GM19328 (cell line): ENCODE data around the gene CHCHD4.

Source experiments
- ATAC-seq: cut with Tn5 transposase; IDR thresholded peaks from one replicate; pipeline ENCODE4 v1.9.1; 2021; ENCODE audit warnings: mild to moderate bottlenecking, moderate library complexity; ENCODE audit not compliant: unreplicated experiment

The CHCHD4 gene

DNA sequence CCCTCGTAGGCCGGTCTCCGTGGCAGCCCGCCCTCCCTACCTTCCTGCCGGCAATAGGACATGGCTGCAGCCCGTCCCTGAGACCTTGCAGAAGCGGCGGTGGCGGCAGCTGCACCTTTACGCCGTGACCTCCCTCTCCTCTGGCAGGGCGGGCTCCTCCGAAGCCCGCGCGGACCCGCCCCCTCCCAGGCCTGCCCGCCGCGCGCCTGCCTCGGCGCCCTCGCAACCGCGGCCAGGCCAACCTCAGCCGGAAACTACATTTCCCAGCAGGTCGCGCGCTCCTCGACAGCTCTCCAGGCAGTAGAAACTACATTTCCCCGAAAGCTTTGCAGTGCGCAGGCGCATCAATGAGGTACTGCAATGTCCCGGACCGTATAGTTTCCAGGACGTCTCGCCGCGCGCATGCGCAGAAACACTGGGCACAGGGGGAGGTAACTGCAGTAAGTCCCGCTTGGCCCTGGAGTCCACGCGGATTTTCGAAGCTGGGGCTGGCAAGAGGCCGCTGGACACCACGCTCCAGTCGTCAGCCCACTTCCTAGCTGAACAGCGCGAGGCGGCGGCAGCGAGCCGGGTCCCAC lies at the start of gene CHCHD4, which contains the start of gene TMEM43:
CHCHD4 (minus strand) TSS at position 256 of the 578 bp plus-strand sequence; CDS start at position 62, 194 bp downstream.
TMEM43 (plus strand) TSS at position 438 of the 578 bp plus-strand sequence. CDS start 142 bp downstream, outside the sequence.
- peak; percentile 83 for ATAC-seq

DNA sequence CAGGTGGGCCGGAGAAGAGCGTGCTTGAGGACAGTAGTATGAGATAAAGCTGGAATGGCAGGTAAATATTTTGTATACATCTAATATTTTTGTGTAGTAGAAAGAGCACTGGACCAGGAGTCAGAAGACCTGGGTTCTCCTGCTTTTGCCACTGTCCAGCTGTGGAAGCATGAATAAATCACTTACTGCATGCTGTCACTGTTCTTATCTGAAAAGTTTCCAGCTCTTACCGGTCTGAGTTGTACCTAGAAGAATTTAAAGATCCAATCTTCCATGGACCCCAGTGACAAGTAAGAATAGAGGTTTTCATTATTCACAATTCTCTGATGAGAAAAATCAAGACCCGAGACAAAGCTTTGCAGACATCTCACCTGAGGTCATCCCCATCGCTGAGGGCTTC lies 47.8 kb upstream of the CHCHD4 start:
- no peak for ATAC-seq

DNA sequence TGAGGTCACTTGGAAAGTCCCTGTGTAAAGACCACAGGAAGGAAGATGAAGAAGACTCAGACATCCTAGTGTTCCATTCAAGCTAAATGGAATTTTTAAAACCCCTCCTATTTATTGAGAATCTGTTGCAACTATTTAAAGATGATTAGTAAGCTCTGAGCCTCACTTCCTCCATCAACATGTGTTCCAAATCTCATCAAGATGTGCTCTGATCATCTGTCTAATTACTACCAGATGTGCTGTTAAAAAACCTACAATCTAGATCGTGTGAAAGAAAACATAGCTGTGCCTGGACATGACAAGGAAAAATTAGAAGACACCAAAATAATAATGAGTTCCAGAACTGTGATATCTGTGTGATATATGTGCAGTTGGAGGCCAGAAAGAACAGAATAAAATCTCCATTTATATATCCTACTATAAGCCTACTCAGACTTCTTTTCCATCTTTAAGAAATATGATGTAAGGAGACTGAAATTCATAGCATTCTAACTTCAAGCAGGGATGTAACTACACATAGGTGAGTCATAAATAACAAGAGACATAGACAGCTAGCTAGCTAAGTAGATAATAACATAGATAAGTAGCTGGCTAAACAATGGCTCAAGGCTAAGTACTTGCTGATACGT lies 46.0 kb upstream of the CHCHD4 start:
- no peak for ATAC-seq

DNA sequence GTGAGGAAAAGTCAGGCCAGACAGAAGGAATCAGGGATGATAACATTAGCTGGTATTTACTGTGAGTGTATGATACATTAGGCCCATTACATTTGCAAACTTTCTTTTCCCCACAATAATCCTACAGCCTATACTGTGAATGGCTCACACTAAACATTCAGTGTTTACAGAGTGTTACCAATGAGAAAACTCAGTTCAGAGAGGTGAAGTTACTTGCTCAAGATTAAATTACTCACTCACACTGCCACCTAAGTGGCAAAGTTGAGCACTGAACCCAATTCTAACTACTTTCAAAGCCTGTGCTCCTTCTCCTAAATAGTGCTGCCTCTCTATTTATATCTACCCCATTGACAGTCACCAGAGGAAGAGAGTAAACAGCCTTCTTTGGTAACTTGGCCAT lies 45.2 kb upstream of the CHCHD4 start:
- no peak for ATAC-seq

DNA sequence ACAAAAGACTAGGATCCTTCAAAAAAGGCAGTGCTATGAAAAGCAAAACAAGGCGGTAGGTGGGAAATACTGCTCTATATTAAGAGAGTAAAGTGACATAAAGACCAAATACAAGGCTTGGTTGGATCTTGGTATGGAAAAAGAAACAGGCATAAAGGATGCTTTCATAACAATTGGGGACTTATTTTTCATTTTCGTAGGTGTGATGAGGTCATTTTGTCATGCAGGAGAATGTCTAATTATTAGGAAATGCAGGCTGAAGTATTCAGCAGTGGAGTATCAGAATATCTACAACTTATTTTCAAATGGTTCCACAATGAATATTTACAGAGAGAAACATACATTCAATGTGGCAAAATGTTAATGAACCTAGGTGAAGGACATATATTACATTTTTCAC lies 44.8 kb upstream of the CHCHD4 start:
- no peak for ATAC-seq

DNA sequence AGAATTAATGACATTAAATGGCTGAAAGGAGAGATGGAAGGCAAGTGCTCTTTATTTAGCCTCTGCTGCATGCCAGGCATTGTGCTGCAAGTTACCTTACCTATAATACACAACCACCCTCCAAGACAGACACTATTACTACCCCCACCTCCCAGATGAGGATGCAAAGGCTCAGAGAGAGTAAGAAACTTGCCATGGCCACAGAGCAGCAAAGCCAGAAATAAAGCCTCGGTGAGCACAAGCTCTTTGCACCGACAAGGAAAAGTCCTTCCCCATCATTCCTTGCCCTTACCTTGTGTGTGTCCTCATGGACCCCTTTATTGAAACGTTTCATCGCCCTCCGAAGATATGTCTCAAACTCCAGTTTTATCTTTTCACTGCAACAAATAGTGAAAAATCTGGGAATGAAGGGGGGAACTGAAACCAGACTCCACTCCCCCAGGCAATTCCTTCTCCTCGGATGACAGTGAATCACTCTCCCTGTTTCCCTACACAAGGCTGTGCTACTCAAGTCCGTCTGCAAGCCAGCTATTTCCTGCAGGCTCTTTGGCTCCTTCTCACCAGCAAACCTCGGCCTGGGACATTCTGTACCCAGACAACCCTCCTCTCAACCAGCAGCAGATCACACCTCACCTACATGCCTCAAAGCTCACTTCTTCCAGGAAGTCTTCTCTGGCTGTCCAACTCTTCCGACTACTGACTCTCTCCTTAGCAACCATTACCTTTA lies 42.4 kb upstream of the CHCHD4 start:
- no peak for ATAC-seq

DNA sequence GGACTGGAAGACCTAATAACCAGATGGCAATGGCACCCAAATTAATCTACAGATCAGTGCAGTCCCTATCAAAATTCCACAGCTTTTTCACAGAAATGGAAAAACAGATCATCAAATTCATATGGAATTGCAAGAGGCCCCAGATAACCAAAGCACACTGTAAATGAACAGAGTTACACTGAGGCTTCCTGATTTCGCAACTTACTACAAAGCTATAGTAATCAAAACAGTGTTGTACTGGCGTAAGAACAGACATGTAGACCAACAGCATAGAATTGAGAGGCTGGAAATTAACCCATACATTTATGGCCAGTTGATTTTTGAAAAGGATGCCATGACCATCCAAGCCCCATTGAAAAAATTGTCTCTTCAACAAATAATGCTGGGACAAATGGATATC lies 37.5 kb upstream of the CHCHD4 start:
- no peak for ATAC-seq

DNA sequence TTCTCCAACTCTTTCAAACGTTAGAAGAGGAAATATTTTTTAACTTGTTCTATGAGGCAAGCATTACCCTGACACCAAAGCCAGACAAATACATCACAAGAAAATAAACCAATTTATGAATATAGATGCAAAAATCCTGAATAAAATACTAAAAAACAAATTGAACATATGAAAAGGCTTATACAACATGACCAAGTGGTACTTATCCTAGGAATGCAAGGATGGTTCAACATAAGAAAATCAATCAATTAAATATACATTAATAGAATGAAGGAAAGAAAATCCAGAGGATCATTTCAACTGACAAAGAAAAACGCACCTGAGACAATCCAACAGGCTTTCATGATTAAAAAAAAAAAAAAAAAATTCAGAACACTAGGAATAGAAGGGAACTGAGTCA lies 36.6 kb upstream of the CHCHD4 start:
- no peak for ATAC-seq

DNA sequence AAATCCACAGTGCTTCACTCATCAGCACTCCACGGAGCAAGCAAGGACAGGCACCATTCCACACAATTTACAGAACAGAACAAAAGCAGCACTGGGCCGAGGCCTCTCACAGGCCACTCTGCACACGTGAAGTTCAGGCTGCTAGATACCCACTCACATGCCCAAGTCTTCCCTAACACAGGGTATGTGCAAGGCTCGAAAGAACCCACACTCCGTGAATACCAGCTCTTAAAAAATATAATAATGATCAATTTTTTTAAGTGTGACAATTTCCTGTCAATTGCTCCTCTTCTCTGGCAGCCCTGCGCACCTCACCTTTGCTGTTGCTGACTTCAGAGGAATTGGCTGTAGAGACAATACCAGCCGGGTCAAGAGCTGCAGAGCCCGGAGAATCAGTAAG lies 34.8 kb upstream of the CHCHD4 start:
- no peak for ATAC-seq

DNA sequence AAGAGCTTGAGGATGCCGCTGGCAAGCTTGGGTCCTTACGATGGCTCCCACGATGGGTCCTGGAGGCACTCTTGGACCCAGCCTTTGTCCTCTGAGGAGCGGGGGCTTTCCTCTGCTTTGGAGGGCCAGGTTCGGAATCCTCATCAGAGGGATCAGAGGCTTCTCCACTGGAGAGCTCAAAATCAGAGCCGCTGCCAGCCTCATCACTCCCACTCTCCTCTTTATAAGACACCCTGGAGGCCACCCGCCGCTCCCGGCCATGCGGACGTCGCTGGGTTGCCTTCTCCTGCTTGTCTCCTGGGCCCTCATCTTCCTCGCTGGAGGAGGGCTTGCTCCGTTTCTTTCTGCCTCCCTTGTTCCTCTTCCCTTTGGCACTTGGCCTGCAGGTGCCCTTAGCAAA lies 33.7 kb upstream of the CHCHD4 start:
- no peak for ATAC-seq

DNA sequence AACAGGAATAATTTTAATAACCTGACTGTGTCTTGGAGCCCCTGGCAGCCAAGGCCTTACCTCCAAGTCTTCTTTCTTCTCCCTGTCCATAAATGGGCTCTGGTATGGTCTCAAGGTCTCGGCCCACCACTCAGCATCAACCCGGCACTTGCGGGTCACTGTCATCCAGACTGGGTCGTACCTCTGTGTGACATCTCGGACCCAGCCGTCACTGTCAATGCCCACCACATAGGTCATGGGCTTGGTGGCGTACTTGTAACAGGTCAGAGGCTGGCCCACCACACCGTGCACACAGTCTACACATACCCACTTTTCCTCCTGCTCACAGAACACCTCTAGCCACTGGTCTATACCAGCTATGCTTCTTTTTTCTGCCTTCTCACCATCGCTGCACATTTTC lies 33.3 kb upstream of the CHCHD4 start:
- ATAC-seq: no peak

DNA sequence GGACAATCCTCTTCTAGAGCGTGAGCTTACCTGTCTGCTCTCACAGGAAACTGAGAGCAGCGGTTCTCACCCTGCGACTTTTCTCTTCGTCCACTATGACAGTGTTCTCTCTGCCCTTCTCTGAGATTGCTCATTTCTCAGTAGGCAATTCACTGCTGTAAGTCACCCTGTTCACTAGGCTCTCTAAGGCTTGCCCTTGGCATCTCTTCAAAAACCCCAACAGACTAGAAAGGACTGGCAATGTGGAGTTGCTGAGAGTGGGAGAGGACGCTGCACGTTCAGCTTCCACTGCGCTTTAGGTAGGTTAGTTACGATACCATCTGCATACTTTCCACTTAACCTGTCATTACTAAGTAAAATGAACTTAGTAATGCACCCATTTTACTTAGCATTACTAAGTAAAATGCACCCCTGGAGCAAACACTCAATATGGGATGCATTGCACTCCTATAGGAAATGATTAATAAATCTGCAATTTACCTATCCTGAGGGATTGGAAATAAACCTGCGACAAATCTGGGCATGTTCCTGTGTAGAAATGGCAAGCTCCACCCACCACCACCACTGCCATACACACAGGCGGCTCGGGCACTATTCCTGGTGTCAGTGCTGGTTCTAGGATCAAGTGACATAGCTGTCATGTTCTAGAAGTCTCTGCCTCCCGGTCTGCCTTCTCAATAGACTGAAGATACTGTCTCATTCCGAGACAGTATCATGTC lies 32.3 kb upstream of the CHCHD4 start:
- ATAC-seq: no peak

DNA sequence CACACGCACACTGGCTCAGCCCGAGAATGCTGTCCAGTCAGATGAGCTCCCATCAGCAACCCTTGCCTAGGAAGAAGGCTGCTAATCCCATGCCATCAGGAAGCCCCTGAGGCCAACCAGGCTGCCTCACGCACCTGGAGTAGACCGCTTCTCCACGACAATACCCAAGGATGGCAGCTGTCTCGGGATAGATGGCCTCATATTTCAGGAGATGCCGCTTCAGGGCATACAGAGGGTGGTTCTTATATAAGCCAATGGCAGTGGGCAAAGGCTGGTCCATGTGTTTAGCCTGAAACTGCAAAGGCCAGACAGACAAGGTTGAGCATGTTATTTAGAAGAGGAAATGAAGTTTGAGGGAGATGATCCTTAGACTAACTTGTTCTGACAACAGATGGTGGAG lies 31.5 kb upstream of the CHCHD4 start:
- no peak for ATAC-seq

DNA sequence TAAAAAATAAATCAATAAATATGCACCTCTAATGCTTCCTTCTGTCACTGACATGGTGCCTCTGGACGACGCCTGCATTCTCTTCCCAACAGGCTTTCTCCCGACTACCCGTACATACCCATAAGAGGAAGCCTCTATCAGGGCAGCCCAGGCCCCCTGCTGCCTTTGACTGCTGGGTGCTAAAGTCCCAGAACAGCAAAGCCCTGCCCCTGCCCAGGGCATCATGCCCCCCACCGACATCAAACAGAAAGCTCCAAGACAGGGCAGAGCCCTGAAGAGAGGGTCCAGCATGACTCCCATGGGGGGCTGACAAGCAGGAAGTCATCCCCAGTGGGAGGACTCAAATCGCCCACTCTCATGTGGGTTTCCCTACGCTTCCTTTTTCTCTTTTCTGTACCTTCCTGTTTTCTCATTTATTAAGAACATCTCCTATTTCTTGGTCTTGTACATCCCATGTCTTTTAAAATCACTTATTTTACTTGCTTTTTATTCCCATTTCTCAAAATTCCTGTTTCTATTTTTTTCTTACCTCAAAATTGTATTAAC lies 30.3 kb upstream of the CHCHD4 start:
- ATAC-seq: no peak

DNA sequence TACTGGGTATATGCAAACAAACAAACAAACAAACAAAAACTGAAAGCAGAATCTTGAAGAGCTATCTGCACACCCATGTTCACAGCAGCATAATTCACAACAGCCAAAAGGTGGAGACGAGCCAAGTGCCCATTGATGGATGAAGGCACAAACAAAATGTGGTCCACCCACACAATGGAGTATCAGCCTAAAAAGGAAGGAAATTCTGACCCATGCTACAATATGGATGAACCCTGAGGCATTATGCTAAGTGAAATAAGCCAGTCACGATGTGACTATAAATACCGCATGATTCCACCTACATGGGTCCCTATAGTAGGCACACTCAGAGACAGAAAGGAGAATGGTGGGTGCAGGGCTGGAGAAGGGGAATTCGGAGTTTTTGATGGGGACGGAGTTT lies 29.6 kb upstream of the CHCHD4 start:
- no peak for ATAC-seq

DNA sequence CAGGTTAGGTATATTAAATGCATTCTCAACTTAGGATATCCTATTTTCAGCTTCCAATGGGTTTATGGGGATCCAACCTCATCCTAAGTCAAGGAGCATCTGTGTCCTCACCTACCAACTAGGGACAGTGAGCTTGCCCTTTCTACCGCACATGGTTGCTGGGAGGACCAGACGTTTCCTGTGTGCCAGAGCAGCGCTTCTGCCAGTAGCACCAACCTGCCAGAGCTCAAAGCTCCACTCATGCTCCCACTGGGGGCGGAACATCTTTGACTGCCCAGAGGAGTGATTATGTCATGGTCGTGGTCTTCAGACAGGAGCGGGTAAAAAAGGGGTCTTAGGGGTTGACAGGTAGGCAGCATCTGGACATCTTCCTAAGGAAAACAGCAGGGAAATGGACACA lies 29.0 kb upstream of the CHCHD4 start:
- ATAC-seq: no peak

DNA sequence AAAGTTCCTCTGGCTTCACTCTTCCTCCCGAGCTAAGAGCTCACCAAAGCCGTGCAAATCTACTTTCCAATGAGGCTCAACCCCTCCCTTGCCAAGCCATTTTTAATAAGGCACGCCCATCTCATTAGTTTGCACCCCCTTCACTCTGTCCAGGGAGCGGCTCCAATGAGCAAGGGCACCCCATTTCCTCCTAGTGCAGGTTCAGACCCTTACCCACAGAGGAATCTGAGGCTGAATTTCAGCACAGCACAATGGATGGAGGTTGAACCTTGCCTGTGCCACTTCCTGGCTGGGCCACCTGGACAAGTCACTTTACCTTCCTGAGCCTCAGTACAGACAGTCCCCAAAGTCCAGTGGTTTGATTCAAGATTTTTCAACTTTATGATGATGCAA lies 28.3 kb upstream of the CHCHD4 start:
- no peak for ATAC-seq

DNA sequence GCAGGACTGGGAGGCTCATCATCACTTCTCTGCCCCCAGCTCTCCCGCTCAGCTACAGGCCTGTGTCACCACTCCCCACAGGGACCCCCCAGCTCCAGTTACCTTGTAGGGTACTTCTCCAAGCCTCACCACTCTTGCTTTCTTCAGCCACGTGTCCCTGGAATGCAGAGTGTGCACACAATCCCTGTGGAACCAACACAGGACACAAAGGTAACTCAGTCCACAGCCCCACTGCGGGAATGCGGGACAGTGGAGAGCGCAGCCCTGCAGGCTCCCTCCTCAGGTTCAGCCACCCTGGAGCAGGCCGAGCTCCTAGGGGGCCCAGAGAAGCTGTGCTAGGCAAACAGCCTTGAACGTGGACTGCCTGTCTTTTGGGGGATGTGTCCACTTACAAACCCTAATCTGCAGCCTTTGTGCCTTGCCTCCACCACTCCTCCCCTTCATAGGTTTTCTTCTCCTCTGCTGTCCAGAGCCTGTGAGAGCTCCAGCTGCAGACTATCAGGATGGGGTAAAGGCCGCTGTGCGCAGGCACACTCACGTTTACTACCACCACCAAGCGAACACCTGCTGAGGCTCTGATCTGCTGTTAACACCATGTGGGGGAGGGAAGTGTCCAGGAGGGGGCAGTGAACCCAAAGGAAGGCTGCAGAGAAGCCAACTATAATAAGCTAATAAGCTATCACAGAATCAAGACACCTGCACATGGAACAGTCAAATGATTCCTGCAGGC lies 27.7 kb upstream of the CHCHD4 start:
- no peak for ATAC-seq

DNA sequence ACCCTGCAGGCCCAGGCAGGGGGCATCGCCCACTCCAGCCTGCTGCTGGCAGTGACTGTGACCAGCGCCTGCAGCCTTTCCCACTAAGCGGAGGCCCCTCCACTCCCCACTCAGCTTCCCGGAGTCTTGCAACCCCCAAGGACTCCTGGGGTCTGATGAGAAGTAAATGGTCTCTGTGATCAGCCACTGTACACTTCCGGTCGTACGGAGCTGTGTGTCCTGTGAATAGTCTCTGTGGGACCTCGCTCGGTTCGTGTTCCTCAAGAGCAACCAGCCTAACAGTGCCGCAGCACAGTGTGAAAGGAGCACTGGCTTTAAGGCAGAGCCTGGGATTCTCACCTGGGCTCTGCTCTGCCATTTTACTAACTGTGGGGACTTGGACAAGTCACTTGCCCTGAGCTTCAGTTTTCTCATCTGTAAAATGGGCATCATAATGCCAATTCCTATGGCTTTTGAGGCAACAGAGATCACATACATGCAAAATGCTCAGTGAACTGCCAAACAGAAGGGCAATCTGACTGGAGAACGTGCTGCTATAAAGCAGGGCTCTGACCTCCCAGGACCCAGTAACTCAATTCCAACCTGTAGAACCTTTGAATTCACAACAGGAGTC lies 26.9 kb upstream of the CHCHD4 start:
- ATAC-seq: no peak

DNA sequence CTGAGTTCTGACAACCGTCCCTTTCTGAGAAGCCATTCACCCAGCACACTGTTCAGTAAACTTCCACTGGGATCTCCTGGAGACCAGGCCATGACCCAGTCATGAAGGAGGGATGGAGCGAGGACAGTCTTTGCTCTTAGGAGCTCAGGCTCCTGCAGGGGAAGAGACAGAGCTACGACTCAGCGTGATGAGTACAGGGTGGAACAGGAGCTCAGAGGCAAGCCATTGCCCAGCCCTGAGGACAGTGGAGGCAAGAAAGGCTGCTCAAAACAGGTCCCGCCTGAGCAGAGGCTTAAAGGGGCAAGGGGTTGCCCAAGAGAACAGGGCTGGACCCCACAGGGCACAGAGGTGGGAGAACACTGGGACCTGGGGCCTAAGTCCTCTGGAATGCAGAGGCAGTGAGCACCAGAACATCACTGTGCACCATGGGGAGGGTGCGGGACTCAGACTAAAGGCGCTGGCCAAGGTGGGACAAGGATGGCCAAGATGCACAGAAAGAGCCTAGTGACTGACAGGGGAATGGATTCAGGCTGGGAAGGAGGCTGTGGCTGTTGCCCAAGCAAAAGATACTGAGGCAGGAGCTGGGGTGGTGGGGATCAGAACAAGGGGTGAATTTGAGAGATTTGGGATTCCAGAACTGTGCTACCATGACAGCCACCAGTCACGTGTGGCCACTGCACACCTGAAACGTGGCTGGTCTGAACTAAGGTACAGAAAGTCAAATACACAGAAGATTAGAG lies 26.0 kb upstream of the CHCHD4 start:
- no peak for ATAC-seq
